ENCODE results near the gene METRN. TPM values are rescaled to one million over a fixed set of nuclear protein-coding genes. Genes with fewer than 3 reads are reported as not detected.

METRN gene
- total RNA-seq, 4 donors from 2014 or later = 4.9 to 47.2 (median 35.2) TPM

DNA sequence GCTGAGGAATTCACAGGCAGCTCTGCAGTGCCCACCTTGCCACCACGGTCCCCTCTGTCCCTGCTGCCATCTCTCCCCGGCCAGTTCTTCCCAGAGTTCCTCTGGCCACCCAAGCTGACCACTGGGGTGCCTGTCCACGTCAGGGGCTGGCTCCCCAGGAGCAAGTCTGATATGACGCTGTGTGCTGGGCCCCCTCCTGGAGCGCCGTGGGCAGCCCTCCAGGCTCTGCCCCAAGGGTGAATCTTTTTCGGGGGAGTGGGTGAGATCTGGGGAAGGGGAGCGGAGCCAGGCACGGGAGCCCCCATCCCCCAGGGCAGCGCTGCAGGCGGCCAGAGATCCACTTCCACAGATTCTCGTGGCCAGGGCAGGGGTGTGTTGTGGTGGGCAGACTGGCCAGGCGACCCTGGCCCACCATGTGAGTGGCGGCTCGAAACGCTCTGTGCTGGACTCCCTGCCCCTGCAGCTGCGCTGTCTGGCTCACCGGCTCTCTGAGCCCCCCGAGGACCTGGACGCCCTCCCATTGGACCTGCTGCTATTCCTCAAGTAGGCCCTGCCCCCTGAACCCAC is 49.3 kb downstream of the METRN start:
- peaks cover 40% of the 10 kb centered on the region for H3K27me3 ChIP-seq
- no peak overlapping the region for H3K27ac ChIP-seq
- no peaks in the 10 kb centered on the region for H3K9me3 ChIP-seq
- in situ Hi-C loops (cut with MboI; ENCODE audit: low pct_ligation_motif_present in 1 of 4, low pct_unique_long_range_greater_than_20kb in 1 of 4, low sequenced_read_pairs in 3 of 4) (no loop called here), intact Hi-C loops (cut with DNase I; ENCODE audit: low total_unique reads) (no loop called here)
- 55% methylated on average over 18 of the region's 20 CpGs; no CpG with 5 or more reads in 1 of the 2 donors for WGBS, 2 donors (ENCODE audit: low coverage in 1 of 2)
- no peak overlapping the region for H3K4me3 ChIP-seq
- no peaks in the 10 kb centered on the region for H3K36me3 ChIP-seq
- no peak for DNase-seq
- H3K4me1 ChIP-seq = no peaks in the 10 kb centered on the region
- TF ChIP-seq CTCF (IDR thresholded peaks at IDR 0.05) (no peak), POLR2A (IDR thresholded peaks at IDR 0.05) (no peak), POLR2AphosphoS5 (IDR thresholded peaks at IDR 0.05) (no peak), EP300 (IDR thresholded peaks at IDR 0.05; ENCODE audit: low read depth) (no peak)

- no peak overlapping the region for H3K4me3 ChIP-seq
- WGBS, 2 donors (ENCODE audit: low coverage in 1 of 2) = 88% methylated on average over 25 of the region's 38 CpGs; no CpG with 5 or more reads in 1 of the 2 donors
- TF ChIP-seq CTCF (IDR thresholded peaks at IDR 0.05) = no peak
- TF ChIP-seq POLR2A (IDR thresholded peaks at IDR 0.05) = no peak
- no peak for TF ChIP-seq EP300 (IDR thresholded peaks at IDR 0.05; ENCODE audit: low read depth)
- no peak for TF ChIP-seq POLR2AphosphoS5 (IDR thresholded peaks at IDR 0.05)
- no peak overlapping the region for H3K27ac ChIP-seq
- H3K4me1 ChIP-seq = no peaks in the 10 kb centered on the region
- no peak for DNase-seq
- intact Hi-C loops (cut with DNase I; ENCODE audit: low total_unique reads) (no loop called here), in situ Hi-C loops (cut with MboI; ENCODE audit: low pct_ligation_motif_present in 1 of 4, low pct_unique_long_range_greater_than_20kb in 1 of 4, low sequenced_read_pairs in 3 of 4) (no loop called here)
- no peaks in the 10 kb centered on the region for H3K9me3 ChIP-seq
- H3K27me3 ChIP-seq = peaks cover 37% of the 10 kb centered on the region
- H3K36me3 ChIP-seq = no peaks in the 10 kb centered on the region
These were observed 50.0 kb downstream of the METRN start for GRCh38 chr16:764848-765487.

DNA sequence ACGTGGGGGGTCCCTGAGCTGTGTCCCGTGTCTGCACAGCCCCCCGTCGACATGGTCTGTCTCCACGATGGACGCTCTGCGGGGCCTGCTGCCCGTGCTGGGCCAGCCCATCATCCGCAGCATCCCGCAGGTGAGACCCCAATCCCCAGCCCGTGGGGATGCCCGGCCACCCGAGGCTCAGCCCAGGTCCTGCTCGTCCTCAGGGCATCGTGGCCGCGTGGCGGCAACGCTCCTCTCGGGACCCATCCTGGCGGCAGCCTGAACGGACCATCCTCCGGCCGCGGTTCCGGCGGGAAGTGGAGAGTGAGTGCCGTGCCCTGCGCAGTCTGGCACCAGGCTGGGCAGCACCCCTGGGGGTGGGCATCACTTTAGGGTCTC is 50.6 kb downstream of the METRN start:
- H3K36me3 ChIP-seq = no peaks in the 10 kb centered on the region
- no peak overlapping the region for H3K4me3 ChIP-seq
- no peaks in the 10 kb centered on the region for H3K4me1 ChIP-seq
- 90 to 93% methylated on average over 4 to 14 of the region's 29 CpGs for WGBS, 2 donors (ENCODE audit: low coverage in 1 of 2)
- intact Hi-C loops (cut with DNase I; ENCODE audit: low total_unique reads) = no loop called here
- in situ Hi-C loops (cut with MboI; ENCODE audit: low pct_ligation_motif_present in 1 of 4, low pct_unique_long_range_greater_than_20kb in 1 of 4, low sequenced_read_pairs in 3 of 4) = no loop called here
- no peak for TF ChIP-seq POLR2A (IDR thresholded peaks at IDR 0.05)
- no peak for TF ChIP-seq POLR2AphosphoS5 (IDR thresholded peaks at IDR 0.05)
- TF ChIP-seq CTCF (IDR thresholded peaks at IDR 0.05) = no peak
- no peak for TF ChIP-seq EP300 (IDR thresholded peaks at IDR 0.05; ENCODE audit: low read depth)
- DNase-seq = no peak
- no peak overlapping the region for H3K27ac ChIP-seq
- H3K9me3 ChIP-seq = no peaks in the 10 kb centered on the region
- peaks cover 35% of the 10 kb centered on the region for H3K27me3 ChIP-seq

DNA sequence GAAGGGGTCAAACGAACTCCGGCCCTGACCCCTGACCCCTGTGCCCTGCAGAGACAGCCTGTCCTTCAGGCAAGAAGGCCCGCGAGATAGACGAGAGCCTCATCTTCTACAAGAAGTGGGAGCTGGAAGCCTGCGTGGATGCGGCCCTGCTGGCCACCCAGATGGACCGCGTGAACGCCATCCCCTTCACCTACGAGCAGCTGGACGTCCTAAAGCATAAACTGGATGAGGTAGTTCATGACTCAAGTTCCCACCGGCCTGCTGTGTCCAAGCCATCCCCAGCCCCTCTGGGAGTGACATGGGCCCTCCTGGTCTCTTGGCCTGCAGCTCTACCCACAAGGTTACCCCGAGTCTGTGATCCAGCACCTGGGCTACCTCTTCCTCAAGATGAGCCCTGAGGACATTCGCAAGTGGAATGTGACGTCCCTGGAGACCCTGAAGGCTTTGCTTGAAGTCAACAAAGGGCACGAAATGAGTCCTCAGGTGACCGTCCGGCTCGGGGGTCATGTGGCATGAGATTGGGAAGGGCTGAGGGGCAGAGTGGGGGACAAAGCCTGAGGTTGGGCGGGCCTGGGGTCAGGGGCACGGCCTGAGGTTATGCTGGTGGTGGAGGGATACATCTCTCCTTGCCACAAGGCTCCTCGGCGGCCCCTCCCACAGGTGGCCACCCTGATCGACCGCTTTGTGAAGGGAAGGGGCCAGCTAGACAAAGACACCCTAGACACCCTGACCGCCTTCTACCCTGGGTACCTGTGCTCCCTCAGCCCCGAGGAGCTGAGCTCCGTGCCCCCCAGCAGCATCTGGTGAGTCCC is 51.3 kb downstream of the METRN start:
- Histone ChIP-seq H3K9me3 (no peaks in the 10 kb centered on the region), H3K36me3 (no peaks in the 10 kb centered on the region), H3K27me3 (peaks cover 28% of the 10 kb centered on the region), H3K4me1 (no peaks in the 10 kb centered on the region), H3K4me3 (no peak overlapping the region), H3K27ac (no peak overlapping the region)
- DNase-seq = no peak
- no peak for TF ChIP-seq CTCF (IDR thresholded peaks at IDR 0.05)
- no peak for TF ChIP-seq EP300 (IDR thresholded peaks at IDR 0.05; ENCODE audit: low read depth)
- TF ChIP-seq POLR2AphosphoS5 (IDR thresholded peaks at IDR 0.05) = no peak
- TF ChIP-seq POLR2A (IDR thresholded peaks at IDR 0.05) = no peak
- WGBS, 2 donors (ENCODE audit: low coverage in 1 of 2) = 85% methylated on average over 28 of the region's 29 CpGs; no CpG with 5 or more reads in 1 of the 2 donors
- intact Hi-C loops (cut with DNase I; ENCODE audit: low total_unique reads) (no loop called here), in situ Hi-C loops (cut with MboI; ENCODE audit: low pct_ligation_motif_present in 1 of 4, low pct_unique_long_range_greater_than_20kb in 1 of 4, low sequenced_read_pairs in 3 of 4) (no loop called here)

Measured in transverse colon (tissue), 4 donors.